Tibial nerve (tissue), 4 donors: ENCODE measurements around the gene TBC1D5.

Experiments used
- EP300 ChIP-seq, 2 donors: sonication (generic); formaldehyde crosslinking; IDR thresholded peaks; one replicate each; pipeline ENCODE4 v1.6.1; 2017; ENCODE audit warnings: antibody characterized with exemption in 2 of 2, mild to moderate bottlenecking in 1 of 2
- TF ChIP-seq, protein P1 (sequence below), 5 experiments: fragments of 200-600 bp in 3 of 5; fragments of 450-650 bp in 2 of 5; sonication (generic) in 3 of 5; IDR thresholded peaks; one replicate each; pipeline ENCODE4 v1.5.1; 2016 to 2019; ENCODE audit warnings: antibody characterized with exemption in 5 of 5, mild to moderate bottlenecking in 3 of 5, moderate library complexity in 2 of 5

DNA sequence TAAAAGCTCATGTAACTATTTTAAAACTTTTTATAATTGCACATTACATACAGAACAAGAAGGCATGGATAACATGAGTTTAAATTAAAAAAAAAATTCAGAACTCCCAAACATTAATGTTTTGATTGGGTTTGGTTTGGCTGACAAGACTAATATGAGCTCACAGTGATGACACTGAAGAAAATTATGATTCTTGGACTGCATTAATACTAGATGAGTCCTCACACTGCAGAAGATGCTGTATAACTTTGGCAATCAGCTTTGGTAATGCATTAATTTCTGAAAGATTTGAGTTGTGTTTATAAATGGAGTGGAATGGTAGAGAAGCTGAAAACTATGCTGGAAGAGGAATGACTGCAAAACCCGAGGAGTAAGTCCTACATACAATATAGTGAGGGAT, 498.8 kb downstream of the TBC1D5 start:
- TF ChIP-seq, protein P1, sequence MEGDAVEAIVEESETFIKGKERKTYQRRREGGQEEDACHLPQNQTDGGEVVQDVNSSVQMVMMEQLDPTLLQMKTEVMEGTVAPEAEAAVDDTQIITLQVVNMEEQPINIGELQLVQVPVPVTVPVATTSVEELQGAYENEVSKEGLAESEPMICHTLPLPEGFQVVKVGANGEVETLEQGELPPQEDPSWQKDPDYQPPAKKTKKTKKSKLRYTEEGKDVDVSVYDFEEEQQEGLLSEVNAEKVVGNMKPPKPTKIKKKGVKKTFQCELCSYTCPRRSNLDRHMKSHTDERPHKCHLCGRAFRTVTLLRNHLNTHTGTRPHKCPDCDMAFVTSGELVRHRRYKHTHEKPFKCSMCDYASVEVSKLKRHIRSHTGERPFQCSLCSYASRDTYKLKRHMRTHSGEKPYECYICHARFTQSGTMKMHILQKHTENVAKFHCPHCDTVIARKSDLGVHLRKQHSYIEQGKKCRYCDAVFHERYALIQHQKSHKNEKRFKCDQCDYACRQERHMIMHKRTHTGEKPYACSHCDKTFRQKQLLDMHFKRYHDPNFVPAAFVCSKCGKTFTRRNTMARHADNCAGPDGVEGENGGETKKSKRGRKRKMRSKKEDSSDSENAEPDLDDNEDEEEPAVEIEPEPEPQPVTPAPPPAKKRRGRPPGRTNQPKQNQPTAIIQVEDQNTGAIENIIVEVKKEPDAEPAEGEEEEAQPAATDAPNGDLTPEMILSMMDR (IDR thresholded peaks at IDR 0.05): no peak
- no peak for TF ChIP-seq EP300 (IDR thresholded peaks at IDR 0.05)
